GM12891 (cell line): ENCODE results near the gene PITPNM1.

Experiments used
- DNase-seq: peaks from one replicate; pipeline ENCODE4 v3.0.0; 2011; ENCODE audit warnings: low spot score; ENCODE audit not compliant: insufficient read length
- FAIRE-seq: peaks from 2 replicates; lab custom pipeline; 2011; peaks lifted over from hg19 to GRCh38; lab: Jason Lieb, UNC
- PAX5 ChIP-seq: IDR thresholded peaks from 2 replicates; pipeline ENCODE4 v1.6.1; 2011; ENCODE audit warnings: low read length, moderate library complexity, mild to moderate bottlenecking; ENCODE audit not compliant: insufficient read depth, severe bottlenecking
- POLR2A ChIP-seq: IDR thresholded peaks from 2 replicates; pipeline ENCODE4 v1.6.1; 2011; ENCODE audit warnings: low read depth, low read length, control low read depth
- POLR2AphosphoS5 ChIP-seq: IDR thresholded peaks from 2 replicates; pipeline ENCODE4 v1.6.1; 2011; ENCODE audit warnings: low read depth, low read length, control low read depth
- POU2F2 ChIP-seq: IDR thresholded peaks from 2 replicates; pipeline ENCODE4 v1.6.1; 2011; ENCODE audit warnings: low read depth, mild to moderate bottlenecking, control low read depth, low read length, moderate library complexity
- SPI1 ChIP-seq: IDR thresholded peaks from 2 replicates; pipeline ENCODE4 v1.6.1; 2011; ENCODE audit warnings: low read depth, low read length, control low read depth
- TAF1 ChIP-seq: IDR thresholded peaks from 2 replicates; pipeline ENCODE4 v1.6.1; 2011; ENCODE audit warnings: low read depth, low read length, control low read depth

PITPNM1 gene

GRCh38 chr11:67449116-67449844 is 55.9 kb downstream of the PITPNM1 start:
- TF ChIP-seq TAF1 = no peak
- TF ChIP-seq SPI1 = 0 out of 2 replicates have a peak, but pooled peaks have one; percentile 13
- no peak for TF ChIP-seq POLR2A
- no peak for TF ChIP-seq PAX5
- DNase-seq (no peak), FAIRE-seq (no peak)

- DNase-seq = no peak
- FAIRE-seq = no peak
- TF ChIP-seq POLR2A (no peak), POU2F2 (no peak), PAX5 (no peak), SPI1 (no peak), TAF1 (no peak), POLR2AphosphoS5 (no peak)
These were observed 56.9 kb downstream of the PITPNM1 start for GRCh38 chr11:67448220-67448609.

- DNase-seq (no peak), FAIRE-seq (no peak)
- no peak for TF ChIP-seq POLR2AphosphoS5
- TF ChIP-seq POU2F2 = no peak
- no peak for TF ChIP-seq PAX5
- no peak for TF ChIP-seq POLR2A
- no peak for TF ChIP-seq SPI1
- no peak for TF ChIP-seq TAF1
These were observed 59.6 kb downstream of the PITPNM1 start for GRCh38 chr11:67445515-67445914.

- no peak for DNase-seq
- no peak for FAIRE-seq
- TF ChIP-seq POLR2A (no peak), SPI1 (no peak), POLR2AphosphoS5 (no peak), PAX5 (no peak), TAF1 (no peak), POU2F2 (no peak)
These were observed 62.4 kb downstream of the PITPNM1 start for GRCh38 chr11:67442504-67443404.
